Measurements from ENCODE around the gene NUDT3.

Gene NUDT3

DNA sequence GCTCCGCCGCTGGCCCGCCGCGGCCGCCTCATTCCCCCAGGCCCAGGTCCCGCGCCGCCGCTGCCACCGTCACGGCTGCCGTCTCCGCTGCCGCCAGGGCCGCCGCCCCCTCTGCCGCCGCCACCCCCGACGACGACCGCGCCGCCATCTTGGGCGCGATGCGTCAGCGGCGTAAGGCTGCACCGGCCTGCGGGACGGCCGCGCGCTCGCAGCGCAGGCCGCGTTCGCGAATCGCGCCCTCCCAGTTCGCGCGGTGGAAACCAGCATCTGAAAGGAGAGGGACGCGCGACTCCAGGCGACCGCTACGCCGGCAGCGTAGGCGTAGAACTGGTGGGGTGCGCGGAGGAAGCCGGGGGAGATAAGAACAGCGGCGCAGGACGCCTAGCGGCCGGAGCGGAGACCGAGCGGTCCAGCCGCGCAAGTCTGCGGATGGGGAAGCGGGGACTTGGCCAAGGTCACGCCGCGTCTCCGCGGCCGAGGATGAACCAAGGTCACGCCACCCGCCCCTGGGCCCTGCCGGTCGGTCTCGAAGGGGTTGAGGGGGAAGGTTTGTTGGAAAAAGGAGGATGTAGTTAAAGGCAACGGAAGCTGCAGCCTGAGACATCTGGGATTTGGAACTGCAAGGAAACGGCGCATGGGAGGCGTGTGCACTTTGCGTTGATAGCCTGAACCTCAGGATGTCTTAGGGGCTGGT, at the start of gene NUDT3:
Gene NUDT3 (minus strand): TSS at position 173 of the 694 bp plus-strand sequence. CDS start 307 bp downstream, outside the sequence.
- TF ChIP-seq ISL1 (CRISPR knock-in tag; IDR thresholded peaks at IDR 0.05), result no peak
- TF ChIP-seq ESRRG (CRISPR knock-in tag; IDR thresholded peaks at IDR 0.05), result peak; percentile 73; the same call in 1 of the 2 replicates
- ATAC-seq, result peak; percentile 93

- ATAC-seq, result no peak
- TF ChIP-seq BACH2 (CRISPR knock-in tag; IDR thresholded peaks at IDR 0.05; ENCODE audit: borderline replicate concordance) (no peak), CSRNP3 (CRISPR knock-in tag; IDR thresholded peaks at IDR 0.05) (no peak), ZNF8 (CRISPR knock-in tag; IDR thresholded peaks at IDR 0.05) (no peak), ZFP3 (CRISPR knock-in tag; IDR thresholded peaks at IDR 0.05) (no peak), ZNF70 (CRISPR knock-in tag; IDR thresholded peaks at IDR 0.05) (no peak), PATZ1 (CRISPR knock-in tag; IDR thresholded peaks at IDR 0.05; ENCODE audit: borderline replicate concordance) (no peak), CSDC2 (CRISPR knock-in tag; IDR thresholded peaks at IDR 0.05) (no peak), ISL1 (CRISPR knock-in tag; IDR thresholded peaks at IDR 0.05) (no peak), TOX (CRISPR knock-in tag; IDR thresholded peaks at IDR 0.05; ENCODE audit: borderline replicate concordance) (no peak), SNAI2 (CRISPR knock-in tag; IDR thresholded peaks at IDR 0.05) (no peak)
These were observed 49.1 kb upstream of the NUDT3 start for GRCh38 chr6:34441526-34441925.

- TF ChIP-seq ESRRG (CRISPR knock-in tag; IDR thresholded peaks at IDR 0.05) (no peak), CREB5 (CRISPR knock-in tag; IDR thresholded peaks at IDR 0.05; ENCODE audit: low read depth) (no peak), PPARA (CRISPR knock-in tag; IDR thresholded peaks at IDR 0.05; ENCODE audit: borderline replicate concordance) (no peak), ARNTL (CRISPR knock-in tag; IDR thresholded peaks at IDR 0.05; ENCODE audit: borderline replicate concordance, low read depth) (no peak), ZNF565 (CRISPR knock-in tag; conservative IDR thresholded peaks at IDR 0.05; ENCODE audit: low read depth) (no peak), ZFP30 (CRISPR knock-in tag; IDR thresholded peaks at IDR 0.05) (no peak), POU6F1 (CRISPR knock-in tag; IDR thresholded peaks at IDR 0.05; ENCODE audit: borderline replicate concordance, low read depth) (no peak), TCF4 (CRISPR knock-in tag; IDR thresholded peaks at IDR 0.05; ENCODE audit: borderline replicate concordance) (no peak), ISL1 (CRISPR knock-in tag; IDR thresholded peaks at IDR 0.05) (no peak), ZNF70 (CRISPR knock-in tag; IDR thresholded peaks at IDR 0.05) (no peak), ZFP3 (CRISPR knock-in tag; IDR thresholded peaks at IDR 0.05) (no peak), ZNF8 (CRISPR knock-in tag; IDR thresholded peaks at IDR 0.05) (no peak), BACH2 (CRISPR knock-in tag; IDR thresholded peaks at IDR 0.05; ENCODE audit: borderline replicate concordance) (no peak), PATZ1 (CRISPR knock-in tag; IDR thresholded peaks at IDR 0.05; ENCODE audit: borderline replicate concordance) (no peak), TSHZ2 (CRISPR knock-in tag; IDR thresholded peaks at IDR 0.05) (no peak), CSRNP3 (CRISPR knock-in tag; IDR thresholded peaks at IDR 0.05) (no peak), GLIS3 (CRISPR knock-in tag; IDR thresholded peaks at IDR 0.05) (no peak), OSR1 (CRISPR knock-in tag; IDR thresholded peaks at IDR 0.05) (no peak), TOX (CRISPR knock-in tag; IDR thresholded peaks at IDR 0.05; ENCODE audit: borderline replicate concordance) (no peak), SNAI2 (CRISPR knock-in tag; IDR thresholded peaks at IDR 0.05) (no peak)
- no peak for ATAC-seq
These were observed 47.0 kb upstream of the NUDT3 start for GRCh38 chr6:34439442-34439841.

Measured in SK-N-SH treated with all-trans-retinoic acid at 6 μM for 48 hours (cell line).